GM10266 (cell line): ENCODE measurements around the gene POLDIP2.

ENCODE experiments used
- DNase-seq: peaks from one replicate; pipeline ENCODE4 v3.0.0; 2012; ENCODE audit errors: extremely low spot score
- CTCF ChIP-seq: IDR thresholded peaks from 2 replicates; pipeline ENCODE4 v1.5.1; 2012; ENCODE audit warnings: mild to moderate bottlenecking, low read depth; ENCODE audit not compliant: control insufficient read depth, insufficient read depth; ENCODE audit errors: missing control alignments

The POLDIP2 gene

GRCh38 chr17:28327031-28327607 is 30.2 kb downstream of the POLDIP2 start:
- DNase-seq, result peak; percentile 32
- TF ChIP-seq CTCF, result no peak

GRCh38 chr17:28326114-28326513 is 31.2 kb downstream of the POLDIP2 start:
- no peak for TF ChIP-seq CTCF
- no peak for DNase-seq

DNA sequence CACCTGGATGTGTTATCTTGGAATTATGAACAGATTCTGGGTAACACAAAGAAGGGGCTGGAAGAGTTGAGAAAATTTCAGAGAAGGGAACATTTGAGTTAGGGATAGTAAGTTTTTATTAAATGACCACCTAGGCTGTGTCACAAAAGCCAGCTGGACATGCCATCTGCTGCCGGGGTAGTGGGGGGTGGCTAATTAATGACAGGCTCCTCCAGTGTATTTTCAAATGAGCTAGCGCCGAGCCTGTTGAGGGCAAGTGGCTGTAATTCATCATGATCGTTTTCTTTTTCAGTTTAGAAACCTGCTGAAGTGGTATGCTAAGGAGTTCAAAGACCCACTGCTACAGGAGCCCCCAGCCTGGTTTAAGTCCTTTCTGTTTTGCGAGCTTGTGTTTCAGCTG is 32.1 kb downstream of the POLDIP2 start:
- TF ChIP-seq CTCF, result no peak
- DNase-seq, result no peak

DNA sequence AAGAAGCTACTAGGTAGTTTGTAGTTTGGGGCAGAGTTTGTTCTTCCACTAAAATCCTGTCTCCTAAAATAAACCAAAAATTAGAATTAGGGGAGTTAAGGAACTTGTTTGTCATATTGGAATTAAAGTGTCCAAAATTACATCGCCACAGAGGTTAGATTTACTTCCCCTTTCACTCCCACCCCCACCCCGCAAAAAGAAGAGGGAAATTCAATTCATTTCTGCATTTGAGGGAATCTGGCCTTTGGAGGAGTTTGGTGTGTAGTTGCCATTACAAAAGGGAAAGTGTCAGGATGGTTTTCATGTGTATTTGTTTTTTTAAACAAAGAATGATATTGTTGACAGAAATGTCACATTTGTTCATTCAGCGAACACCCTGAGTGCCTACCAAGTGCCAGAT is 32.5 kb downstream of the POLDIP2 start:
- no peak for DNase-seq
- TF ChIP-seq CTCF, result no peak

DNA sequence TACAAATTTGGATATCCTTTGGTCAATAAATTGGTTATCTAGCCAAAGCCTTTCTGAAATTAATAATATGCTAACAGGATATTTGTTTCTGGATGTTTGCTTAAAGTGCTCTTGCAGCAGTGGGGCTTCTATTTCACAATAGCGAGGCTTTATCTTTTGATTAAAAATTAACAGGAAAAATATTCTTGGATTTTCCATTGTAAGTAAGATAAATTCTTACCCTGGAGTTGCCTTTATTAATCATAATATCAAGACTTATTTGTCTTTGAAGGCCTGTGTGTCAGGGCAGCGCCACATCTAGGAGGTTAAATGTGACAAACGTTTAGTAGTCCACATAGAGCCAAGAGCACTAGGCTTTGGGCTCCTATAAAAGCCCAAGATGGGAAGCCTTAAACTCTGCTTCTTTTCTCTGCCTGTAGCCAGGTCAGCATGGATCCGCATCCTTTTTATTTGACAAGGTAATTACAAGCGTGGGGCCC is 33.0 kb downstream of the POLDIP2 start:
- TF ChIP-seq CTCF, result no peak
- no peak for DNase-seq

- TF ChIP-seq CTCF, result no peak
- no peak for DNase-seq
Measured at GRCh38 chr17:28320215-28321061, 36.9 kb downstream of the POLDIP2 start.

- no peak for DNase-seq
- no peak for TF ChIP-seq CTCF
Measured at GRCh38 chr17:28319598-28319935, 37.8 kb downstream of the POLDIP2 start.
